Measurements from ENCODE around the gene SH3BP4.

GRCh38 chr2:235008584-235009044 is 56.8 kb downstream of the SH3BP4 start:
- TF ChIP-seq EZH2 (IDR thresholded peaks at IDR 0.05; ENCODE audit: low read length), result no peak
- no peak for TF ChIP-seq CTCF (optimal IDR thresholded peaks at IDR 0.05 in 1 of 3, IDR thresholded peaks at IDR 0.05 in 1 of 3, conservative IDR thresholded peaks at IDR 0.05 in 1 of 3; ENCODE audit: extremely low read depth in 1 of 3, insufficient read depth in 2 of 3, low read length in 3 of 3)
